Amniotic stem cell (primary cell): ENCODE results near the gene APEH.
"Not testable (repeated sequence)": the region's sequence is repeated elsewhere in the genome, so short reads cannot be mapped to it uniquely, and the experiment has no call there.

Experiments
- DNase-seq: peaks from one replicate; lab custom pipeline; 2025; lab: John Stamatoyannopoulos, UW

The APEH gene

GRCh38 chr3:49668861-49669260 lies 5.3 kb upstream of the APEH start:
- no peak for DNase-seq

GRCh38 chr3:49669352-49669751 lies 4.8 kb upstream of the APEH start:
- DNase-seq = no peak

DNA sequence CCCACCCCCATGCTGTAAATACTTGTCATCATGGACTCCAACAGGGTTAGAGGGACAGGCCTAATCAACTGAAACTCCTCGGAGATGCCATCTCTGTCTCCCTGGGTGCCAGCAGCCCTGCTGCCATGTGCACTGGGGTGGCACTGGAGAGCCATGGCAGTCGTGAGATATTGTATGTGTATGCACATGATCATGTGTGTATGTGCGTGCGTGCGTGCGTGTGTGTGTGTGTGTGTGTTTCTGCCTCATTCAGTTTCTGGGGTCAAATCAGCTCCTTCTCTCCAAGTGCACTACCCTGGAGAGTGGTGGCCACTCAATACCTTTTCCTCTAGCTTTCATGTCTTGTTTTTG lies 3.2 kb upstream of the APEH start:
- DNase-seq = no peak

GRCh38 chr3:49671291-49672288 lies 2.6 kb upstream of the APEH start:
- no peak for DNase-seq

DNA sequence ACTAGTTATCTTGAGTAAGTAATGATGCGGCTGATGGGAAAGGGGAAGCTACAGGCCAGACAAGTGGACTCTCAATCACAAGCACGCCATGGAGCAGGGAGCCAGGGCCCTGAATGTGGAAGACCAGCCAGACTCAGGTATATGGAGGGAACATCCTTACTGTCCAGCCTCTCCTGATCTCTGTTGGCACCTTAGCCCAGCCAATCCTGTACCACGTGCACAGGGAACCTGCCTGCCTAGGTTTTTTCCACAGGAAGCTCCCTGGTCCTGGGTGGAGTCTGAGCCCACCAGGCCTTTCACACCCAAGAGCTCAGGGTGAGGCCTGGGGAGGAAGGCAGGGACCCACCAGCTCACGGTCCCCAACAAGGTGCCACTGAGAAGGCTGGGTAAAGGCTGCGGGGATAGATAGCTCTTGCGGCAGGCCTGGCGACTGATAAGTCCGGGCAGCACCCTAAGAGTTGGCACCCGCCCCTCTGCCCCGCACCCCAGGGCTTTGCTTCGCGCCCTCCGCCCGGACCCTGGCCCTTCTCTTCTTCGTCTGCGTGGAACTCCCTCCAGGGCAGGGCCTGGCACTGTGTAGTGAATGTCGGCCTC lies 933 bp upstream of the APEH start:
- no peak for DNase-seq

- DNase-seq = no peak
These were observed 389 bp downstream of the APEH start for GRCh38 chr3:49674497-49674983.

DNA sequence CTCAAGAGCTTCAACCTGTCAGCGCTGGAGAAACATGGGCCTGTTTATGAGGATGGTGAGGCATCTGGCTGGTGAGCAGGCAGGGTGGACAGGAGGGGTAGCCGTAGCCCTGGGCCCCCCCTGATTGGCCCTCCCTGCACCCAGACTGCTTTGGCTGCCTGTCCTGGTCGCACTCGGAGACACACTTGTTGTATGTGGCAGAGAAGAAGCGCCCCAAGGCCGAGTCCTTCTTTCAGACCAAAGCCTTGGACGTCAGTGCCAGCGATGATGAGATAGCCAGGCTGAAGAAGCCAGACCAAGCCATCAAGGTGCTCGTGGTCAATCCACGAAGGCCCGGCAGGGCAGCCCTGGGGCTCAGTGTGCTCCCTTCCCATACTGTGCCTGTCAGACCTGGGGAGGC lies 1.8 kb downstream of the APEH start:
- no peak for DNase-seq

DNA sequence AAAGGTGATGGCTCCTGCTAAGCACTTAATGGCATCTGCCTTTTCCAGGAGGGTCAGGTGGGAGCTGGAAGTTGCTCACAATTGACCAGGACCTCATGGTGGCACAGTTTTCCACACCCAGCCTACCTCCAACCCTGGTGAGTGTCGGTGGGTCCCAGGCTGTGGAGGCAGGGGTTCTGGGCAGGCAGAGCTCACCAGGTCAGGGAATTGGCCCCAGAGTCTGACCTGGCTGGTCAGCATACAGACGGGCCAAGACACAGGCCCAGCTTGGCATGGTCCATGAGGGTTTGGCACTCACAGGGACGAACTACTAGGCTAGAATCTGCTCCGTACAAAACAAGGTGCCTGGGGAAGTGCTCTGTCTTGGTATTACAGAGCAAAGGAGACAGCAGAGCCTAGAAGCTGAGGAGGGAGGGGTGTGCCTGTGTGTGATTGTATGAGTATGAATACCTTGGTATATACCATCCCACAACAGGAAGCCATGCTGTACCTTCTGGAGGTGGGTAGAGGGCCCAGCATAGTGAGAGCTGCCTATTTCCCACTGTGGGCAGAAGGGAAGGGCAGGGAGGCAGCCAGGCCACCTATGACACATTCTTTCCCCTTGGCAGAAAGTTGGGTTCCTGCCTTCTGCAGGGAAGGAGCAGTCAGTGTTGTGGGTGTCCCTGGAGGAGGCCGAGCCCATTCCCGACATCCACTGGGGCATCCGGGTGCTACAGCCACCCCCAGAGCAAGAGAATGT lies 6.5 kb downstream of the APEH start:
- DNase-seq = no peak

DNA sequence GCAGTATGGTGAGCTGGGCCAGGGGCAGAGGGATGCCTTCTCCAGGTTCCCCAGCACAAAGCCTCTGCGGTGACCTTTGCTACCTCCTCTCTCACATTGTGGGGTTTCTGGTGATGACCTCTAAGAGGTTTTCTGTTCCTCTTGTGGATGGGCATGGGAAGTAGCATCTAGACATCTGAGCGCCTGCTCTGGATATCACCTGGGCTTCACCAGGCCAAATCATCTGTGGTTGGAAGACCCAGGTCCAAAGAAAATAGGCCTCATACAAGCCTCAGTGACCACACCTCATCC lies 7.0 kb downstream of the APEH start:
- no peak for DNase-seq

GRCh38 chr3:49681543-49681942 lies 7.4 kb downstream of the APEH start:
- DNase-seq = no peak

- no peak for DNase-seq
These were observed 9.0 kb downstream of the APEH start for GRCh38 chr3:49683162-49683561.

DNA sequence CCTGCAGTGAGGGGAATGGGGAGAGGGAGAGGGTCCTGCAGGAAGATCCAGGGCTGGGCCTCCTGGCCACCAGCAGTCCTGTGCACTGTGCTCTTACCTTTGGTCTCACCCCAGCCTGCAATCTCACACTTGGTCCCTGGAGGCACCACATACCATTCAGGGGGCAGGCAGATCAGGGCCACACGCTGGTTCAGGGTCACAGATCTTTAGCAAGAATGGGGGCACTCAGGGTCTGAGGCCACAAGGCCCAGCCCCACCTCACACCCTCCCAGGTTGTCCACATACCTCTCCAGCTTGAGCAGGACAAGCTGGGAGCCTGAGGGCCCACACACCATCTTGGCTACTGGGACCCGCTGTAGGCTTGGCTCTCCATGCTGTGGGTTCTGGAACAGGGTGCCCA lies 10.3 kb downstream of the APEH start:
- DNase-seq = not testable (repeated sequence)

GRCh38 chr3:49685103-49685502 lies 11.0 kb downstream of the APEH start:
- DNase-seq = not testable (repeated sequence)

DNA sequence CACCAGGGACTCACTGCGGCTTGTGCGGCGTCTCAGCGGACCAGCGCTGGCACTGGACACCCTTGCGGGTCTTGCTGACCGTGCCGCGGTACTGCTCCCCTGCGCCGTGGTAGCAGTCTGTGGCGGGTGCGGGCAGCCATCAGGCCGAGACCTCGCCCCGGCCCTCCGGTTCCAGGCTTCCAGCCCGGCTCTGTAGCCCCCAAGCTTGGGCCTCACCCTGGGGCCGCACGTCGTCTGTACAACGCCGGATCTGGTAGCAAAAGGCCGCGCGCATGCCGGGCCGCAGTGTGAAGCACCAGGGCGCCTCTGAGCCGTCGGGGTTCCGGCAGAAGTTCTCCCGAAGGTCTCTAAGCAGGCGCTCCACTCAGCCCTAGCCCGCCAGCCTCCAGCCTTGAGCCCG lies 11.7 kb downstream of the APEH start:
- not testable (repeated sequence) for DNase-seq

- not testable (repeated sequence) for DNase-seq
These were observed 12.2 kb downstream of the APEH start for GRCh38 chr3:49686346-49686745.

DNA sequence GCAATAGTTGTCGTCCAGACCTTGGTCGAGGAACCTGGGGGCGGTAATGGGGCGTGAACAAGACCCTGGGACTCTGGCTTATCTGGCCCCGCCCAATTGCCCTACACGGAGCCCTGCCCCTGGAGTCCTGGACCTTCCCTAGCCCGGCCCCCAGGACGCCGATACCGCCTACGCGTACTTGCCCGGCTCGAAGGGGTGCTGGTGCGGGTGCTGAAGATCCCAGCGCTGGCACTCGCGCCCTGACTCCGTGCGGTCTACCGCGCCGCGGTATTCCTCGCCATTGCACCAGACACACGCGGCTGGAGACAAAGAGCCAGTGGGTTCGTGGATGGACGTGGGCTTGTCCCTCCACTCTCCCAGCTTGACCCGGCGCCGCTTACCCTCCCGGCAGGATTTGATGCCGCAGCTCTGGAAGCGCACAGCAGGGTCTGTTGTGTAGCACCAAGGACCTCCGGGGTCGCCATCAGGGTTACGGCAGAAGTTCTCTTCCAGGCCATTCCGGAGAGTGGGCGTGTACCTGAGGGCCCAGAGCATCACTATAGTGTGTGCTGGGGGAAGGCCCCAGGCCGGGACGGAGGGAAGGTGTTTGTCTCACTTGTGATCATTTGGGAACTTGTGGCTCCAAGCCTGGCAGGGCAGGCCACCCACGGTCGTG lies 12.7 kb downstream of the APEH start:
- DNase-seq = not testable (repeated sequence)

- DNase-seq = not testable (repeated sequence)
These were observed 13.3 kb downstream of the APEH start for GRCh38 chr3:49687424-49687795.

DNA sequence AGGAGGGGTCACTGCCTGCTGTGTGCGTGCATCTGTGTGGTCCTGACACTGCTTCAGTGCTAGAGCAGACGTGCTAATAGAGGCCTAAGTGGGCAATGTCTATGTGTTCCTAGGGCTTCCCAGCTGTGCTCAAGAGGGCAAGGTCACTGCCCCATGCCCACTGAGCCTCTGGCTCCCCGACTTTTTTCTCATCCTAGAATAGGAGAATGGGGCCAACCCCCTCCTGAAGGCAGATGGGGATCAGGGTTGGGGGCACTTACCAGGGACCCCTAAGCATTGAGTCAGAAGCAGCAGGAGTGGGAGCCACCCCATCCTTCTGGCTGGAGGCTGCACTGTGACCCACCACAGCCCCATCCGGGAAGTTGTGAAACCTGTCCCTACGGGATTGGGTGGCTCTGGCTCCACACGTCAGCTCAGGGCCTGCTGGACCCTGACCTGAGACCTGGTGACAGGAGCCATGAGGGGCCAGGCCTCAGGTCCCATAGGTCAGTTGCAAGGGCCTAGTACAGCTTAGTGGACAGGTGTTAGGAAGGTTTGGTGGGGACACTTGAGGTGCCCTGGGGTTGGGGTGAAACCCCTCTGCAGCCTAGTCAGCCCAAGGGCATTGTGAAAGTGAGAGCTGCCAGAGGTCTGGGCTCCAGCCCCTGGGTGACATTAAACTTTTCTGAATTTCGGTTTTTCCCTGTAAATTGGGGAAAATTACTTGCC lies 14.3 kb downstream of the APEH start:
- not testable (repeated sequence) for DNase-seq

DNA sequence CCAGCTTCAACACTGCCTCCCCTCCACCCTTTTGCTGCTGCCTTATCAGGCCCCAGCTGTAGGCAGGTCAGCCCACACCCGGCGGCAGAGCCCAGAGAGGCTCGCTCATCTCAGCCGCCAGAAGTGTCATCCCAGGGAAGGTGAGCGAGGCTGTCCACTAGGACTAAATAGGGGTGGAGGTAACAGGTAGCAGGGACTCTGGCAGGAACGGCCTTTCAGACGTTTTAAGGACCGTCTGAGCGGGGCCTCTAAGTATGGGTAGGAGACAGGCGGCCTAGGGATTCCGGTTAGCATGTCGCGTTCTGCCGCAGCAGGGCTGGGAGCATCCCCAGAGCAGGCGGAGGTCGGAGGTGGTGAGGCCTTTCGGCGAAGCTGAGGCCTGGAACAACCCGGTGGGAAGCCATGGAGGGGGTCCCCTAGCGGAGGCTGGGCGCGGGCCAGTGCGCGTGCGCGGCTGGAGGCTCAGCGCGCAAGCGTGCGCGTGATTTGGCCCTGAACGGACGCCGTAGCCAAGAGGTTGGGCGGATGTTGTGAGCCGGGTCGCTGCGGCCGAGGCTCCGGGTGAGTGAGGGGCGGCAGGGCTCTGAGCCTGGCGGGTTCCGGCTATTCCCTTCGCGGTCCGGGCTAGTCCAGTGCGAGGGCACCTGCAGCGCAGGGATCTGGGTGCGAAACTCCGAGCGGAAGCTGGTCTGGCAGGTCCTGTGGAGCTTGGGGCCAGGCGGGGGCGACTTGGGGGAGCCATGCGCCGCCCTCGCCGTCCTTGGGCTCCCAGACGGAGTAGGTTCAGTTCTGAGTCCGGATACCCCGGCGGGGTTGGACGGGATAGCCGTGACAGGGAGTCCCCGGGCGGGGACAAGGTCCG lies 15.1 kb downstream of the APEH start, which contains the start of the genes MST1 and RNF123:
Gene MST1, minus strand, starts transcription at position 429 of the 862 bp plus-strand sequence. CDS start 783 bp downstream, outside the sequence.
Gene RNF123, plus strand, starts transcription at position 512 of the 862 bp plus-strand sequence. CDS start 1,609 bp downstream, outside the sequence.
- DNase-seq = no peak

DNA sequence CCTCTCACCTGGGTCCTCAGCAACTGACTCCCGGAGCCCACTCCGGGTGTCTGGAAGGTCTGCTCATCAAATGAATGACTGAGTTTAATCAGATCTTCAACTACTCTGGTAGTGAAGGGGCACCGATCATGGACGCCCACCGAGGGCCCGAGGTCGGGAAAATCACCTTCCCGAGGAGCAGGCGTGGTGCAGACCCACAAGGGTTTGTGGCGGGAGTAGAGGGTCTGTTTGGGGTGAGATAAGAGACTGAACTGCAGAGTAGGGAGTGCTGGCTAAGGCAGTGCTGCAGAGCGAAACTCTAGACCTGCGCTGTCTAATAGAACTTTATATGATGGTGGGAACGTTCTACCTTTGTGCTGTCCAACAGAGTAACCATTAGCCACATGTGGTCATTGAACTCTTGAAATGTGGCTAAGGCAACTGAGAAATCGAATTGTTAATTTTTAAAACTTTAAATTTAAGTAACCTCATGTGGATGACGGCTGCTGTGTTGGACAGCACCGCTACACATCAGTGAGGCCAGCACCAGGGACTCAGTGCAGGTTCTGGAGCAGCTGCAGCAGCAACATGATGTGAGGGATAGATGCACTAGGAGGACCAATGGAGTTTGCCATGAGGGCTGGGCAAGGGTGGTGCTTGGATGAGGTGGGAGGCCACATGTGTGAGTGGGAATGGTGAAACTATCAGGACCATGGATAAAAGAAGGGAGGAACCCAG lies 15.9 kb downstream of the APEH start:
- not testable (repeated sequence) for DNase-seq
